Measurements from ENCODE around the gene TRIOBP. TPM values are rescaled to one million over a fixed set of nuclear protein-coding genes. Genes with fewer than 3 reads are reported as not detected.

Gene TRIOBP
- total and polyA plus RNA-seq, 2 of the 4 experiments (the other 2 are of a cell fraction) = 46.4 to 69.8 TPM

DNA sequence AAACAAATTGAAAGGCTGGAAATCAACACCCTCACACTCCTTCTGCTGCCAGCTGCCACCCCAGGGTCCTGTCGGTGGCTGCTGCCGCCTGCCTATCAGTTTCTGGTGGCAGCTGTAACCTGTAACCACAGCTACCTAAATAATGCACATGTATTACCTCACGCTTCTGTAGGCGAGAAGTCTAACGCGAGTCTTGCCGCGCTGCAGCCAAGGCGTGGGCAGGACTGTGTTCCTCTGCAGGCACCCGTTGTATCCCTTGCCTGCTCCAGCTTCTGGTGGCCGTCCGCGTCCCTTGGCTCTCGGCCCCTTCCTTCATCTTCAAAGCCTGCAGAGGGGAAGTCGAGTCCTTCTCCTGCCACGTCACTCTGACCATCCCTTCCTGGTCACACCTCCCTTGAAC lies 66.8 kb downstream of the TRIOBP start:
- no peaks in the 10 kb centered on the region for H3K9me3 ChIP-seq (ENCODE audit: control insufficient read depth, insufficient read depth, low read length)
- H3K4ac ChIP-seq (ENCODE audit: low read depth, low read length) = no peak overlapping the region
- no peak overlapping the region for H4K8ac ChIP-seq (ENCODE audit: low read depth in 2 of 2, low read length in 2 of 2)
- in situ Hi-C loops (cut with MboI; ENCODE audit: low sequenced_read_pairs) (no loop called here), intact Hi-C loops (cut with micrococcal nuclease) (no loop called here), dilution Hi-C loops (cut with HindIII; ENCODE audit: low sequenced_read_pairs, unreplicated experiment) (no loop called here)
- ATAC-seq (ENCODE audit: low read depth) (no peak), DNase-seq (no peak)
- H3K23ac ChIP-seq (ENCODE audit: low read depth, low read length) = no peak overlapping the region
- no peak overlapping the region for H3K56ac ChIP-seq (ENCODE audit: extremely low read depth, insufficient read depth, low read length)
- no peak overlapping the region for H3K4me3 ChIP-seq (ENCODE audit: insufficient read depth, low read depth, low read length)
- CTCF ChIA-PET = no interaction called here
- H2BK5ac ChIP-seq (ENCODE audit: low read depth, low read length, poor library complexity, severe bottlenecking) = no peak overlapping the region
- H2BK120ac ChIP-seq (ENCODE audit: low read depth, low read length) = no peak overlapping the region
- H2BK15ac ChIP-seq (ENCODE audit: low read depth, low read length) = no peak overlapping the region
- no peak overlapping the region for H3K4me2 ChIP-seq (ENCODE audit: low read depth, low read length)
- H3K9ac ChIP-seq (ENCODE audit: low read depth, low read length) = no peak overlapping the region
- H4K20me1 ChIP-seq (ENCODE audit: insufficient read depth, low read length) = peaks cover 12% of the 10 kb centered on the region
- peak overlapping the region; percentile 8 for H2AFZ ChIP-seq (replicated peaks; ENCODE audit: low read length, poor library complexity)
- H3K4me1 ChIP-seq (ENCODE audit: control insufficient read depth, insufficient read depth, low read length) = 0 out of 2 replicates have a peak, but pooled peaks cover 2% of the 10 kb centered on the region
- H2BK20ac ChIP-seq (ENCODE audit: low read depth, low read length) = no peak overlapping the region
- peaks cover 62% of the 10 kb centered on the region for H3K36me3 ChIP-seq (ENCODE audit: control insufficient read depth, insufficient read depth, low read length)
- no peak overlapping the region for H2AK9ac ChIP-seq (replicated peaks; ENCODE audit: low read depth, low read length, poor library complexity)
- no peak overlapping the region for H2AK5ac ChIP-seq (ENCODE audit: low read depth, low read length)
- TF ChIP-seq RCOR1 (IDR thresholded peaks at IDR 0.05; ENCODE audit: insufficient replicate concordance, low read length) = no peak
- TF ChIP-seq MXI1 (IDR thresholded peaks at IDR 0.05; ENCODE audit: borderline replicate concordance, low read depth, low read length) = no peak
- no peak for TF ChIP-seq FOS (IDR thresholded peaks at IDR 0.05; ENCODE audit: low read depth, low read length)
- no peak for TF ChIP-seq NFE2L2 (IDR thresholded peaks at IDR 0.05; ENCODE audit: low read depth, low read length)
- TF ChIP-seq USF2 (IDR thresholded peaks at IDR 0.05; ENCODE audit: low read depth, low read length) = no peak
- no peak for TF ChIP-seq ELK1 (IDR thresholded peaks at IDR 0.05; ENCODE audit: borderline replicate concordance, low read depth, low read length)
- no peak for TF ChIP-seq RAD21 (IDR thresholded peaks at IDR 0.05; ENCODE audit: low read length)
- TF ChIP-seq MAFK (IDR thresholded peaks at IDR 0.05; ENCODE audit: low read depth, low read length) = no peak
- TF ChIP-seq BHLHE40 (IDR thresholded peaks at IDR 0.05; ENCODE audit: low read depth, low read length) = no peak
- TF ChIP-seq RFX5 (IDR thresholded peaks at IDR 0.05; ENCODE audit: low read depth, low read length) = no peak
- TF ChIP-seq CEBPB (IDR thresholded peaks at IDR 0.05; ENCODE audit: low read depth, low read length) = no peak
- TF ChIP-seq, protein P1, sequence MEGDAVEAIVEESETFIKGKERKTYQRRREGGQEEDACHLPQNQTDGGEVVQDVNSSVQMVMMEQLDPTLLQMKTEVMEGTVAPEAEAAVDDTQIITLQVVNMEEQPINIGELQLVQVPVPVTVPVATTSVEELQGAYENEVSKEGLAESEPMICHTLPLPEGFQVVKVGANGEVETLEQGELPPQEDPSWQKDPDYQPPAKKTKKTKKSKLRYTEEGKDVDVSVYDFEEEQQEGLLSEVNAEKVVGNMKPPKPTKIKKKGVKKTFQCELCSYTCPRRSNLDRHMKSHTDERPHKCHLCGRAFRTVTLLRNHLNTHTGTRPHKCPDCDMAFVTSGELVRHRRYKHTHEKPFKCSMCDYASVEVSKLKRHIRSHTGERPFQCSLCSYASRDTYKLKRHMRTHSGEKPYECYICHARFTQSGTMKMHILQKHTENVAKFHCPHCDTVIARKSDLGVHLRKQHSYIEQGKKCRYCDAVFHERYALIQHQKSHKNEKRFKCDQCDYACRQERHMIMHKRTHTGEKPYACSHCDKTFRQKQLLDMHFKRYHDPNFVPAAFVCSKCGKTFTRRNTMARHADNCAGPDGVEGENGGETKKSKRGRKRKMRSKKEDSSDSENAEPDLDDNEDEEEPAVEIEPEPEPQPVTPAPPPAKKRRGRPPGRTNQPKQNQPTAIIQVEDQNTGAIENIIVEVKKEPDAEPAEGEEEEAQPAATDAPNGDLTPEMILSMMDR (conservative IDR thresholded peaks at IDR 0.05; ENCODE audit: low read depth, low read length) = no peak
- BruUV-seq (replicated peaks) = no TSS peak
- H3K27ac ChIP-seq (ENCODE audit: insufficient read depth, low read length) = no peak overlapping the region
- H4K5ac ChIP-seq (ENCODE audit: low read depth, low read length) = no peak overlapping the region
- no peak overlapping the region for H3K14ac ChIP-seq (replicated peaks; ENCODE audit: low read depth, low read length)
- H3K9me1 ChIP-seq (ENCODE audit: insufficient read depth, low read length) = peaks cover 8% of the 10 kb centered on the region
- POLR2A ChIA-PET (ENCODE audit: unreplicated experiment) = no interaction called here
- peaks cover 24 to 77% of the 10 kb centered on the region in 2 experiments for H3K79me1 ChIP-seq (ENCODE audit: low read depth in 1 of 2, low read length in 2 of 2)
- no peaks in the 10 kb centered on the region for H3K27me3 ChIP-seq (ENCODE audit: control insufficient read depth, insufficient read depth, low read length)
- H4K91ac ChIP-seq (ENCODE audit: insufficient read depth, low read depth, low read length) = no peak overlapping the region
- WGBS, 2 experiments (ENCODE audit: extremely low coverage in 2 of 2, insufficient read length in 1 of 2) = 93% methylated on average over 13 of the region's 16 CpGs; no CpG with 5 or more reads in 1 of the 2 experiments
- no peak overlapping the region for H3K18ac ChIP-seq (ENCODE audit: low read depth, low read length)

Data from IMR-90 (cell line).